Endothelial cell of umbilical vein (primary cell): ENCODE measurements around the gene CD72. TPM values are rescaled to one million over a fixed set of nuclear protein-coding genes. Genes with fewer than 3 reads are reported as not detected.

Source experiments
- BruUV-seq: library from RNA; stranded (reverse); fragments of 400-500 nt; replicated peaks from 2 replicates; lab custom pipeline; 2021; lab: Mats Ljungman, UMichigan
- CTCF ChIA-PET: fragments of 300-600, 350-600 bp; sonication (Branson Sonifier 250); formaldehyde crosslinking; loops from one replicate; lab custom pipeline; 2021; ENCODE audit warnings: antibody characterized with exemption, inconsistent platforms; lab: Charles Lee
- POLR2A ChIA-PET: fragments of 300-600, 350-600 bp; sonication (Branson Sonifier 250); formaldehyde crosslinking; loops from one replicate; lab custom pipeline; 2021; ENCODE audit warnings: antibody characterized with exemption, inconsistent platforms; lab: Charles Lee
- DNase-seq: peaks from one replicate; pipeline ENCODE4 v3.0.0-alpha.2; 2011; ENCODE audit warnings: low read depth, low spot score
- FAIRE-seq: peaks from 2 replicates; lab custom pipeline; 2011; peaks lifted over from hg19 to GRCh38; lab: Jason Lieb, UNC
- H2AFZ ChIP-seq: 2 replicates; pipeline ENCODE4 v1.6.0; 2012; ENCODE audit warnings: low read depth, low read length, control low read depth, inconsistent platforms
- H3K27ac ChIP-seq: 2 replicates; pipeline ENCODE4 v1.5.1; 2011; ENCODE audit warnings: low read depth, mild to moderate bottlenecking, control low read depth, low read length, moderate library complexity; ENCODE audit not compliant: insufficient read depth
- H3K27me3 ChIP-seq, 2 experiments: 2 replicates each; pipeline versions ENCODE4 v1.6.0 to v1.6.1; 2011; ENCODE audit warnings: low read length in 2 of 2, mixed read lengths in 1 of 2; ENCODE audit not compliant: control insufficient read depth in 2 of 2, insufficient read depth in 2 of 2
- H3K36me3 ChIP-seq, 2 experiments: 2 replicates in 1 of 2; 3 replicates in 1 of 2; pipeline ENCODE4 v1.5.1; 2011; ENCODE audit warnings: low read length in 2 of 2, mild to moderate bottlenecking in 1 of 2, moderate library complexity in 1 of 2; ENCODE audit not compliant: control insufficient read depth in 2 of 2, insufficient read depth in 2 of 2; ENCODE audit errors: extremely low read depth in 1 of 2
- H3K4me1 ChIP-seq: 3 replicates; pipeline ENCODE4 v1.5.1; 2011; ENCODE audit warnings: mild to moderate bottlenecking, low read length; ENCODE audit not compliant: control insufficient read depth, insufficient read depth; ENCODE audit errors: extremely low read depth
- H3K4me2 ChIP-seq: 2 replicates; pipeline ENCODE4 v1.6.1; 2011; ENCODE audit warnings: low read length, control low read depth, mixed read lengths; ENCODE audit not compliant: insufficient read depth
- H3K4me3 ChIP-seq, 3 experiments: fragments of 200-600 bp in 1 of 3; sonication (generic), shearing (Covaris generic) in 1 of 3; replicated peaks in 1 of 3; 2 replicates each; pipeline ENCODE4 v1.5.1; 2011 to 2016; ENCODE audit warnings: control low read depth in 3 of 3, low read length in 3 of 3, mild to moderate bottlenecking in 2 of 3, inconsistent platforms in 1 of 3, low read depth in 1 of 3, moderate library complexity in 1 of 3; ENCODE audit not compliant: insufficient read depth in 1 of 3
- H3K79me2 ChIP-seq: 2 replicates; pipeline ENCODE4 v1.6.0; 2012; ENCODE audit warnings: low read length, inconsistent platforms; ENCODE audit not compliant: control insufficient read depth, insufficient read depth
- H3K9ac ChIP-seq: replicated peaks from 2 replicates; pipeline ENCODE3; 2011; ENCODE audit warnings: low read length, control low read depth; ENCODE audit not compliant: insufficient read depth; ENCODE audit errors: extremely low read depth
- H3K9me1 ChIP-seq: replicated peaks from 3 replicates; pipeline ENCODE4 v1.6.0; 2011; ENCODE audit warnings: mild to moderate bottlenecking, low read length; ENCODE audit not compliant: control insufficient read depth, insufficient read depth; ENCODE audit errors: extremely low read depth
- H3K9me3 ChIP-seq: replicated peaks from 2 replicates; pipeline ENCODE4 v1.5.1; 2012; ENCODE audit warnings: low read length, inconsistent platforms; ENCODE audit not compliant: control insufficient read depth, insufficient read depth
- H4K20me1 ChIP-seq: replicated peaks from 2 replicates; pipeline ENCODE3; 2011; ENCODE audit warnings: mild to moderate bottlenecking, low read length; ENCODE audit not compliant: control insufficient read depth, insufficient read depth; ENCODE audit errors: extremely low read depth
- EZH2 ChIP-seq: IDR thresholded peaks from 2 replicates; pipeline ENCODE4 v1.6.1; 2012; ENCODE audit warnings: borderline replicate concordance, low read depth, mild to moderate bottlenecking, moderate library complexity, low read length, inconsistent platforms; ENCODE audit not compliant: severe bottlenecking
- FOS ChIP-seq: IDR thresholded peaks from 2 replicates; pipeline ENCODE4 v1.6.1; 2011; ENCODE audit warnings: mild to moderate bottlenecking, low read length, moderate library complexity, borderline replicate concordance; ENCODE audit not compliant: insufficient read depth
- GATA2 ChIP-seq: IDR thresholded peaks from 2 replicates; pipeline ENCODE4 v1.7.0; 2011; ENCODE audit warnings: low read depth, mild to moderate bottlenecking, moderate library complexity, mixed read lengths, low read length; ENCODE audit not compliant: insufficient read length, insufficient read depth
- JUN ChIP-seq: IDR thresholded peaks from 2 replicates; pipeline ENCODE4 v1.6.1; 2011; ENCODE audit warnings: borderline replicate concordance, low read depth; ENCODE audit not compliant: insufficient read length, insufficient read depth
- MYC ChIP-seq: IDR thresholded peaks from one replicate; pipeline ENCODE4 v1.6.1; 2011; ENCODE audit warnings: mild to moderate bottlenecking, low read depth, low read length
- POLR2A ChIP-seq: IDR thresholded peaks from 2 replicates; pipeline ENCODE4 v1.6.1; 2012; ENCODE audit warnings: low read depth, mild to moderate bottlenecking, control low read depth, low read length
- POLR2AphosphoS5 ChIP-seq: IDR thresholded peaks from 2 replicates; pipeline ENCODE4 v1.6.1; 2012; ENCODE audit warnings: low read depth, mild to moderate bottlenecking, control low read depth, low read length, moderate library complexity; ENCODE audit not compliant: insufficient read depth
- dilution Hi-C: fragments of 300-500 bp; cut with MboI; formaldehyde crosslinking; loops from one replicate; pipeline ENCODE4 v1.15.0; 2019; ENCODE audit warnings: low sequenced_read_pairs; ENCODE audit not compliant: extremely low pct_ligation_motif_present
- intact Hi-C: fragments of 100-400 bp; cut with micrococcal nuclease; formaldehyde crosslinking; loops from one replicate; pipeline ENCODE4 v1.10.0; 2022
- polyA plus RNA-seq, 4 experiments: library from polyadenylated mRNA; depleted of rRNA in 3 of 4; stranded (reverse) in 3 of 4; unstranded in 1 of 4; fragments of >200 nt; gene quantifications; 2 replicates each; pipeline versions ENCODE4 v1.2.1 to v1.2.3, GENCODE V29; 2011 to 2012; ENCODE audit warnings: missing spikeins in 1 of 4
- total RNA-seq: library from RNA; stranded (reverse); gene quantifications from 2 replicates; pipeline ENCODE4 v1.2.3, GENCODE V29; 2021
- TF ChIP-seq, protein P1 (sequence below): IDR thresholded peaks from 2 replicates; pipeline ENCODE4 v1.6.1; 2011; ENCODE audit not compliant: insufficient read depth, insufficient read length
- TF ChIP-seq, protein P2 (sequence below), 2 donors: IDR thresholded peaks; 1 replicate in 1 of 2; 2 replicates in 1 of 2; pipeline ENCODE4 v1.5.1; 2011; ENCODE audit warnings: low read length in 2 of 2, mild to moderate bottlenecking in 2 of 2, moderate library complexity in 2 of 2, control low read depth in 1 of 2, inconsistent platforms in 1 of 2, low read depth in 1 of 2; ENCODE audit not compliant: insufficient read depth in 1 of 2; ENCODE audit errors: extremely low read depth in 1 of 2

The CD72 gene
- total and polyA plus RNA-seq, 2 donors (not counting 3 experiments of a cell fraction or from before 2014, with no cell fraction given), result 0.39 TPM; not detected in 1

DNA sequence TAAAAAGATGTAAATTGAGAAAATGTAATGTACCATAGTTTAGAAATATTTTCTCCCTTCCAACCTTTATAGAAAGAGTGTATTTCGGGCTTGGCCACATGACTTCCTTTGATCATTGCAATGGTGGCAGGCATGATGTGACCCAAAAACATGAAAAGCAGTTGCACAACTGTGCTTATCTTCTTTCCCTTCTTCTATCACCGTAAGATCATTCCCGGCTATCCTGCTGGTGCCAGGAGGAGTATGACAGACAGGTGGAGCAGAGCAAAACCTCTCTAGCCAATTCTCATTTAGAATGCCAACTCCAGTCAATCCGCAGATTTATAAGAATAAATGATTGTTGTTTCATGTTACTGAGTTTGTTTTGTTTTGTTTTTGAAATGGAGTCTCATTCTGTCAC, 23.7 kb downstream of the CD72 start:
- no peak for DNase-seq

More for the DNA sequence above, 23.7 kb downstream of the CD72 start:
- Histone ChIP-seq H3K79me2 (no peaks in the 10 kb centered on the region), H3K9ac (no peak overlapping the region), H3K27me3 (peaks cover 2 to 12% of the 10 kb centered on the region in 2 experiments), H3K4me3 (no peak overlapping the region), H3K9me1 (no peaks in the 10 kb centered on the region), H3K4me2 (no peak overlapping the region), H3K4me1 (no peaks in the 10 kb centered on the region), H4K20me1 (no peaks in the 10 kb centered on the region), H3K9me3 (no peaks in the 10 kb centered on the region), H3K27ac (no peak overlapping the region), H2AFZ (no peak overlapping the region), H3K36me3 (no peaks in the 10 kb centered on the region)
- intact Hi-C loops, result no loop called here
- POLR2A ChIA-PET, result no interaction called here
- TF ChIP-seq POLR2AphosphoS5 (no peak), GATA2 (no peak), POLR2A (no peak), JUN (no peak), FOS (no peak), EZH2 (no peak), MYC (no peak)
- TF ChIP-seq, protein P1, sequence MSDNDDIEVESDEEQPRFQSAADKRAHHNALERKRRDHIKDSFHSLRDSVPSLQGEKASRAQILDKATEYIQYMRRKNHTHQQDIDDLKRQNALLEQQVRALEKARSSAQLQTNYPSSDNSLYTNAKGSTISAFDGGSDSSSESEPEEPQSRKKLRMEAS, result no peak
- TF ChIP-seq, protein P2, sequence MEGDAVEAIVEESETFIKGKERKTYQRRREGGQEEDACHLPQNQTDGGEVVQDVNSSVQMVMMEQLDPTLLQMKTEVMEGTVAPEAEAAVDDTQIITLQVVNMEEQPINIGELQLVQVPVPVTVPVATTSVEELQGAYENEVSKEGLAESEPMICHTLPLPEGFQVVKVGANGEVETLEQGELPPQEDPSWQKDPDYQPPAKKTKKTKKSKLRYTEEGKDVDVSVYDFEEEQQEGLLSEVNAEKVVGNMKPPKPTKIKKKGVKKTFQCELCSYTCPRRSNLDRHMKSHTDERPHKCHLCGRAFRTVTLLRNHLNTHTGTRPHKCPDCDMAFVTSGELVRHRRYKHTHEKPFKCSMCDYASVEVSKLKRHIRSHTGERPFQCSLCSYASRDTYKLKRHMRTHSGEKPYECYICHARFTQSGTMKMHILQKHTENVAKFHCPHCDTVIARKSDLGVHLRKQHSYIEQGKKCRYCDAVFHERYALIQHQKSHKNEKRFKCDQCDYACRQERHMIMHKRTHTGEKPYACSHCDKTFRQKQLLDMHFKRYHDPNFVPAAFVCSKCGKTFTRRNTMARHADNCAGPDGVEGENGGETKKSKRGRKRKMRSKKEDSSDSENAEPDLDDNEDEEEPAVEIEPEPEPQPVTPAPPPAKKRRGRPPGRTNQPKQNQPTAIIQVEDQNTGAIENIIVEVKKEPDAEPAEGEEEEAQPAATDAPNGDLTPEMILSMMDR (IDR thresholded peaks at IDR 0.05; ENCODE audit: extremely low read depth in 1 of 2, insufficient read depth in 1 of 2, low read depth in 1 of 2, low read length in 2 of 2), result no peak
- dilution Hi-C loops, result no loop called here
- FAIRE-seq, result no peak
- CTCF ChIA-PET, result no interaction called here
- no TSS peak for BruUV-seq
